Posterior vena cava (tissue), 2 donors: ENCODE measurements around the gene ADCY10. TPM values are rescaled to one million over a fixed set of nuclear protein-coding genes. Genes with fewer than 3 reads are reported as not detected.
"Not testable (repeated sequence)": the region's sequence is repeated elsewhere in the genome, so short reads cannot be mapped to it uniquely, and the experiment has no call there.

ENCODE experiments used
- DNase-seq: peaks from one replicate; pipeline ENCODE4 v3.0.0-alpha.2; 2020; ENCODE audit warnings: low spot score
- intact Hi-C, 2 donors: fragments of 100-400 bp; cut with DNase I; formaldehyde crosslinking; loops; one replicate each; pipeline versions ENCODE4 v1.14.1 to v1.14.2; 2022 to 2023
- total RNA-seq, 2 donors: library from RNA; stranded (reverse); fragmentation: NEBNext Ultra II Directional; extraction: Animal tissue kit (Norgen Biotek cat#: 25700); gene quantifications; one replicate each; pipeline ENCODE4 v1.2.1, GENCODE V29; 2021
- donor health status: DM: yes; HTN: yes; CAD: no.
- donor health status: DM: yes; HTN: yes; CAD: no.

Gene ADCY10
- total RNA-seq, 2 donors from 2014 or later: 0.28 to 0.38 TPM

DNA sequence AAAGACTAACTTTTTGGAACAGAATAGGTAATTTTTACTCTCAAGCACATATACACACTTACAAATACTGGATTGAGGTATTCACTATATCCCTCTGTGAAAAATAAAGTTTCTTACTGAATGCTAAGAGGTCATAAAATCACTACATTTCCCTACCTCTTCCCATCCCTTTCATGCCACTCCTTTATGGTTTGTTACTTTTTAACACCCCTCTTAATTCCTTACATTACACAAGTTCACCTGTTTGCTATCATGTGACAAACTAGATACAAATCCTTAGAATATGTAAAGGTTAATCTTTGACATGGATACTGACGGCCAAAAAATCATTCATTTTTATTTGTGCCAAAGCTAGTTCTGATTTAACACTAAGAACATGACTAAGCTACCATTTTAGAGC lies 15.8 kb upstream of the ADCY10 start:
- DNase-seq: no peak
- intact Hi-C loops: loop anchor here in 1 of 2 donors (5.0 kb wide), 1 partner anchor 82 kb away; no protein-coding TSS in a partner anchor

DNA sequence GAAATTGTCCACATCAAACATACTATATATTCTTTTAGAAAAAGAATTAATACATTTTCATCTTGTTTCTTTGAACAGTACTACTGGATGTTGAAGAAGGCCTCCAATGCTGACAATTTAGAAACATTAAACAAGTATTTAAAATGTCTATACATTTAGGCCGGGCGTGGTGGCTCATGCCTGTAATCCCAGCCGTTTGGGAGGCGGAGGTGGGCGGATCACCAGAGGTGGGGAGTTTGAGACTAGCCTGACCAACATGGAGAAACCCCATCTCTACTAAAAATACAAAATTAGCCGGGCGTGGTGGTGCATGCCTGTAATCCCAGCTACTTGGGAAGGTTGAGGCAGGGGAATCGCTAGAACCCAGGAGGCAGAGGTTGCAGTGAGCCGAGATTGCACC lies 15.0 kb upstream of the ADCY10 start:
- DNase-seq, intact Hi-C loops: not testable (repeated sequence)

DNA sequence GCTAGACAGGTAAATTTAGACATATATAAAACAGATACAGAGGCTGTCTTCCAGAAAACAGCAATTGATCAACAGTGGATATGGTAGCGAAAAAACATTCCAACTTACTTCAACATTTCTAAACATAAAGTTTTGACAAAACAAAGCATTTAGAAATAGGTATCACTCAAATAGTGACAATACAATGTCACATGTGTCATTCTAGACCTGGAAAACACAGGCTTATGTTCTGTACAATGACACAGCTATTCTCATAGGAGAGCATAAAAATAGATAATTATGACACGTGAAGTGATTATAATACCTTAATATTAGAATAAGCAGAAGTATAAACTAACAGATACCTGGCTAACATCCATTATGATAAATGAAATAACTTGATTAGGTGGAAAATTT lies 14.5 kb upstream of the ADCY10 start:
- intact Hi-C loops: no loop called here
- no peak for DNase-seq

DNA sequence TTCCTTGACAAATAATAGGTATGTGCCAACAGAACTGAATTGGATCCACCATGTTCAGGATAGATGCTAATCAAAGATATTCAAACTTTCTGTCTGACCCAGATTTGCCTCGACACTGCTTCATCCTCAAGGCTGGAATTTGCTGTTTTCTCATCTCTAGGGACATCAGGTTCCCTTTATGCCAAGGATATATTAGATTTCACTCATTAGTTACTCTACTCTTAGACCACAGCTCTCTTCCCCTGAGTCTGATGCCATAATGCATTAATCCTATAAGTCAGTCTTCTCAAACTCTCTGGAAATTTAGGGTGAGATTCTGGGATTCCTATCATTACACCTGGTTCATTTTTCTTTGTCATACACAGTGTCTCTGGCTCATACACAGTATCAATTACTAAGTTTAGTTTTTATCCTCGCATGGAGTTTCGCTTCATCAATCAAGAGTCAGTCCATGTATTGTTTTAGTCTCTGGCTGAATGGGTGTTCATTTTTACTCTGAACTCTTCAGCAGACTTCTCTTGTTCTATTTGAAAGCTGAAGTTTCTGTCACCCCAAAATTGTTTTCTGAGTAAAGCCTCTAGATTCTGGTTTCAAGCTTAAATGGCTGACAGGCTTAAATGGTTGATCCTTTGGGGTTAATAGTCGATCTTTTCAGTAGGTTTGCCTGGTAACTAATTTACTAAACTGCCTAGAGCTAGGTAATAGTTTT lies 13.3 kb upstream of the ADCY10 start:
- intact Hi-C loops: loop anchor here in 1 of 2 donors (2.0 kb wide), 1 partner anchor 106 kb away; no protein-coding TSS in a partner anchor
- DNase-seq: no peak

DNA sequence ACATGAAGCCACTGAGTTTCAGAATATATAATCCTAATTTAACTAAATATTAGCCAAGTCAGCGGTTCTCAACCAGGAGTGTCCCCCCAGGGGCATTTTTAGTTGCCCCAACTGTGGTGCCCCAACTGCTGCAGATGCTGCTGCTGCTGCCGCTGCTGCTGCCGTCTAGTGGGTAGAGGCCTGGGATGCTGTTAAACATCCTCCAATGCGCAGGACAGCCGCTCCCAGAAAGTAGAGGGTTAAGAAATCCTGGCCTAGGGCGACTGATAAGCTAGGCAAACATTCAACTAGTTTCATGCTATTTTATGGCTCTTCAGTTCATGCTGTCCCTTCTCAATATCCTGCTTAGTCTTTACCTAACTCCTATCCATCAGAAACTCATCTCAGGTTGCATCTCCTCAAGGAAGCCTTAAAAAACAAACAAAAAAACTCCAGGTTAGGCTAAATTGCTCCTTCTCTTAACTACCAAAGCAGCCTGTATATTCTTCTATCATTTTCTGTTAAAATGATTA lies 12.6 kb upstream of the ADCY10 start:
- intact Hi-C loops: loop anchor here in 1 of 2 donors (2.0 kb wide), 1 partner anchor 106 kb away; no protein-coding TSS in a partner anchor
- no peak for DNase-seq

DNA sequence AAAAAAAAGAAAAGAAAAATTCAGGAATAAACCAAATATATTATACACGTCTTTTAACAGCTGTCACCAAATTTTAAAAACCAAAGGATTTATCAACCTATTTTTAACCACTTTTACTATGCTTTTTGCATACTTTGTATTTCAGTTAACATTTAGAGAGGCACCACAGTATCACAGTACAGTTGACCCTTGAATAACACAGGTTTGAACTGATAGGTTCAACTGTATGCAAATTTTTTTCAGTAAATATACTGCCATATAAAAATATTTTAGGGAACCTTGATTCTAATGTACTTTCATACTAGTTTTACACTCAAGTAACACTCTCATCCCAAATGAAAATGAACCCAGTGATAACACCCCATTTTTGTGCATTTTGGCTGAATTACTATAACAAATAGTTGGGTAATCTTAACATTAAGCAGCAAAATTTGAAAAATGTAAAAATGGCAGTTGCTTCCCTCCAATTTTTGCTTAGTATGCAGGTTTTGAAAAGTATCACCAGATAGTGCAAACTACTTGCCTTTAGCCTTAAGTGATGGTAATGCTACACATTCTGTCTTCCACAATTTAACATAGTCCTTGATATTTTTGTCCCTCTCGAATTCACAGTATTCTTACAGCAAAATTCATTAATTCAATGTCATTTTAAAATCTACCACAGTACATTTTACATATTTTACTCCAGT lies 10.8 kb upstream of the ADCY10 start:
- no peak for DNase-seq
- intact Hi-C loops: no loop called here

DNA sequence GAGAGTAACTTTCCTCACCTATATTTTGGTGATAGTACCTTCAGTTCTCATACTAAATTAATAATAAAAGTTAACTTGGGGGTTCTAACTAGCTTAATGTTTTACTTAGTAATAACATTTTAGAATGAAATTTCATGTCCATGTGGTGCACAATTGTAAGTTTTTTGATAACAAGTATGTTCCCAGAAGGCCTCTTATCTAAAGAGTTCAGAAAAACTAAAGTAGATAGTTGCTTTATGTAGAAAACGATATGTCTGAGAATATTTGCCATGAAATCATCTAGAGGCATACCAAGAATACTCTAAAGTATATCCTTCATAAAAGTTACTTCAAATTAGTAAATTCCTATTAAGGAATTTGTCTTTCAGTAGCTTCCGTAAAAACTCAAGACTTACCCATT lies 10.2 kb upstream of the ADCY10 start:
- intact Hi-C loops: no loop called here
- DNase-seq: no peak

DNA sequence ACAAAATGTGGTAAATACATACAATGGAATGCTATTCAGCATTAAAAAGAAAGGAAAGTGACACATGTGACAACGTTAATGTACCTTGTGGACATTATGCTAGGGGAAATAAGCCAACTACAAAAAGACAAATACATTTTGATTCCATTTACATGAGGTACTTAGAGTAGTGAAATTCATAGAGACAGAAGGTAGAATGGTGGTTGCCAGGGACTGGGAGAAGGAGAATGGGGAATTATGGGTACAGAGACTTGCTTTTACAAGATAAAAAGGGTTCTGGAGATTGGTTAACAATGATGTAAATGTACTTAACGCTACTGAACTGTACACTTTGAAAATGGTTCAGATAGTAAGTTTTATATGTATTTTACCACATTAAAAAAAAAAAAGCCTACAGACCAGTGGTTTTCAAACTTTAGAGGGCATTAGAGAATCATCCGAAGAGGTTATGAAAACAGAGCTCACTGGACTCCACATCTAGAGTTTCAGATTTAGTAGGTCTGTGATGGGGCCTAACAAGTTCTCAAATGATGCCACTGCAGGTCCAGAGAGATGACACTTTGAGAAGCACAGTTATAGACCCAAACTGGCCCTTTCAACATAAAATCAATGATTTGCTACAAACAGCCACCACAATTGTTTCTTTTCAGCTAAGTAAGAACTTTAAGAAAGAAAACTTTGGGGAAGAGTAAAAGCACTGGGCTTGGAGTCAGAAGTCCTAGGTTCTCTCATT lies 9.6 kb upstream of the ADCY10 start:
- intact Hi-C loops: no loop called here
- no peak for DNase-seq

DNA sequence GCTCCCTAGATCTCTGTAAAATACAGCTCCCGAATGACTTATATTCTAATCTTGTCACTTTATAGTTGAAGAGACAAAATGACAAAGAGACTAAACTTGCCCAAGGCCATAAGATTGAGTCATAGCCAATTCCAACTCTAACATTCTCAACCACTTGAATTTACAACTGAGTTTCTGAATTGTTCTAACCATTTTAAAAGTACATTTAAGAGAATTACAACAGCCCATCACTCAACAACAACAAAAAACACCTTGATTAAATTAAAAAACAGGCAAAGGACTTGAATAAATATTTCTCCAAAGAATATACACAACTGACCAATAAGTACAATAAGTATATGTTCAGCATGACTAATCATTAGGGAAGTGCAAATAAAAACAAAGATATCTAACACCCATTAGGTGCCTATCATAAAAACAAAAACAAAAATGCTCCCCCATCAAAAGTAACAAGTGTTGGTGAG lies 8.7 kb upstream of the ADCY10 start:
- intact Hi-C loops: no loop called here
- DNase-seq: no peak

DNA sequence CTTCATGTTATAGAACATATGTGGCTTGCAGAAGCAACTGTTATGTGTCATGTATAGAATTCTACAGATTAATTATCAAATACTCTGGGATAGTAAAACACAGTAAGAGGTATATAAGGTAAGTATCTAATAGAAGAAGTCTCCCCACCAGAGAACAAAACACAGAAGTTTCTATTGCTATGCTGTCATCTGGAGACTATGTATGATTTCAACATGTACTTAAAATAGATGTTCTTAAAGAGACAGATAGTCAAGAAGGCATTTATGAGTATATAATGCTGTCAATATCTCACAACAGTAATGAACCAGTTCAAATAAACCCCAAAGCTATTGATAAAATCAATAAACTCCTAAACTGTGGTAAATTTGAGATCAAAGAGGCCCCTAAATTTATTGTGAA lies 8.1 kb upstream of the ADCY10 start:
- intact Hi-C loops: no loop called here

DNA sequence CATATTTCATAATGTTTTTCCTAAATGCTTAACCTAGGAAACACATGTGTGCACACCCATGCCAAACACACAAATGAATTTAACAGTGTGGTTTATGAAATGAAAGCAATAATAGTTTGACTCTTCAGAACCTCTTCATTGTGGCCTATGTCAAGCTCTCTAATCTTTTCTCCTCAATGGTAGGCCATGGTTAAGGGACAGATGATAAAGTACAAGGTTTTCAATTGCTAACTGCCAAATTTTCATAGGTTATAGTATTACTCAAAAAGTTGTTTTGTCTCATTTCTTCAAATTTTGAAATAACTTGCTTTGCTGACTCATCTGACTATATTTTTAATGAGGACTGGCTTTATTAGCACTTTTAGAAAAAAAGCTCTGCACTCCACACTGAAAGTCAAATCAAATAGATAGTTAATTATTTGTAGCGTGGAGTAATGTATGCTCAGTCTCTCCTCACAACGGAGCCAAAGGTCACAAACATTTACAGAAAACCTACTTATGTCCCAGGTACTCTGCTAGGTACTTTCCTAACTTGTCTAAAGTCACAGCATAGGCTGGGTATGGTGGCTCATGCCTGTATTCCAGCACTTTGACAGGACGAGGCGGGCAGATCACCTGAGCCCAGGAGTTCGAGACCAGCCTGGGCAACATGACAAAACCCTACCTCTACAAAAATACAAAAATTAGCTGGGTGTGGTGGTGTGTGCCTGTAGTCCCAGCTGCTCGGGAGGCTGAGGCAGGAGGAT lies 3.0 kb upstream of the ADCY10 start:
- DNase-seq: no peak
- intact Hi-C loops: no loop called here

More for the DNA sequence above, 8.1 kb upstream of the ADCY10 start:
- DNase-seq: no peak

DNA sequence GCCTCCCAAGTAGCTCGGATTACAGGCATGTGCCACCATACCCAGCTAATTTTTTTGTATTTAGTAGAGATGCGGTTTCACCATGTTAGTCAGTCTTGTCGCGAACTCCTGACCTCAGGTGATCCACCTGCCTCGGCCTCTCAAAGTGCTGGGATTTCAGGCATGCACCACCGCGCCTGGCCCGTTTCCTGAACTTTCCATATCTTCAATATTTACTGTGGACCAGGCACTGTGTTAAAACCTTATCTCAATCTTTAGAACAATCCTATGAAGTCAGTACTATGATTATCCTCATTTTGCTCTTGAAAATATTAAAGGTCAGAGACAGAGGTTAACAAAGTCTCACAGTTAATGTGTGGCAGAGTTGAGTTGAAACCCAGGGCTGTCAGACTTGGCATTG lies 1.6 kb upstream of the ADCY10 start:
- intact Hi-C loops: no loop called here

DNA sequence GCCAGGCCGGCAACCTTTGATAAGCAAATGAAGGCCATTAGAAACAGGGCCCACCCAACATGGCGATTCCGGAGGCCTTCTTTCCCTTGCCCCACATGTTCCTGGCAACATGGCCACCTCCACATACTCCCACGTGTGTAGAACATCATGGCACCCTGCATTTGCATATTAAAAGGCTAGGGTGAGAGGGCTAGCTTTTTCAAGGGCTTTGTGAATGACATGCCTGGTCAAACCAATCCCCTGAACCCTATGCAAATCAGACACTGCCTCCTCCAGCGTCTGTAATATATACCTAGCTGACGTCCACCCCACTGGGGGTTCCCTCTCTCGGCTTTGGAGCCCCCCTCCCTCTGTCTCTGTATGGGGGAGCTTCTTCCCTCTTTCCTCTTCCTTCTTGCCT lies 1.6 kb downstream of the ADCY10 start:
- intact Hi-C loops: no loop called here
- DNase-seq: no peak

More for the DNA sequence above, 1.6 kb upstream of the ADCY10 start:
- DNase-seq: no peak

DNA sequence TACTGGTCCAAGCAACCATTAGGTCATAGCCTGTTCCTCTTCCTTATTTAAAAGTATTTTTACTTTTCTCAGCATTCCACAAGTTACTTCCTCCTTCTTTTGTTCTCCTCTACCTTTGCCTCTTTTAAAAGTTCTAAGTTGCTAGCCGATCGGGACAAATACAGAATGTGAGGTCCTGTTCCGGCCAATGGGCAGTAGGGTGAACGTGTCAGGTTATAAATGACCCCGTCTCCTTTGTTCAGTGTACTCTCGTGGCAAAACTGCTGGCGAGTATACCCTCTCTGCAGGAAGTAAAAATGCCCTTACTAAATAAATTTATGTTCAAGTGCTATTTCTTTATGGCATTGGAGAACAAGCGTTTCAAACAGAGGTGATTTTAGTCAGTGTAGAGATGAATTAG lies 2.5 kb downstream of the ADCY10 start:
- no peak for DNase-seq
- intact Hi-C loops: no loop called here

DNA sequence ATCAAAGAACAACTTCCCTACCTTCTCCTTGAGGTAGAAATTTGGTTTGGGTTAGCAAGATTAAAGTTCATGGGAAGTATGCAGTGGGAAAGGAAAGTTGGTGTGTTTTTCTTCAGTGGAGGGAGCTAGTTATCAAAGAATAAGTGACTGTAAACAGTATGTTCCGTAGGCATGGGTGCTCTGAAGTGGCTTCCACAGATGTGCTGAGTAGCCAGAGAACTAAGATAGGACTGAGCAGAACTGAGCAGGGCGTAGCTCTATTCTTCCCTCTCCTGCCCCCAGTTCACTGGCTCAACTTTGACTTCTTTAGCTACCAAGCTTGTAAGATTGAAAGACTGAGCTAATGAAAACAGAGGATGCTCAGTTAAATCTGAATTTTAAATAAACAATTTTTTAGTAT lies 3.4 kb downstream of the ADCY10 start:
- intact Hi-C loops: no loop called here
- DNase-seq: no peak

DNA sequence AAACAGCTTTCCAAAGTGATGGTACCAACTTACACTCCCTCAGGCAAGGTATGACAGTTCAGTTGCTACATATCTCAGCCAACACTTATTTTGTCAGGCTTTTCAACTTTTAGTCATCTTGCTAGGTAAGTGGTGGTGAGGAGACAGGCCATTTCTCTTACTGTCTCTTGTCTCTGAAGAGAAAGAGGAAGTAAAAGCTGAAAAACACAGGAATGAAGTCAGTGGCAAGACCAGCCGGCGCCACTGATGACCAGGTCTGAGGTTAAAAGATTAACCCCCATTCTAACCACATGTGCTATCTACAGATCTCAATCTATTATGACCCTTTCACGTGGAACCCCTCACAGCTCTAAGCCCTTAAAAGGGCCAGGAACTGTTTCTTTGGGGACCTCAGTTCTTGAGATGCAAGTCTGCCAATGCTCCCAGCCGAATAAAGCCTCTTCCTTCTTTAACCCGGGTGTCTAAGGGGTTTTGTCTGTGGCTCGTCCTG lies 4.2 kb downstream of the ADCY10 start:
- DNase-seq: no peak
- intact Hi-C loops: no loop called here

DNA sequence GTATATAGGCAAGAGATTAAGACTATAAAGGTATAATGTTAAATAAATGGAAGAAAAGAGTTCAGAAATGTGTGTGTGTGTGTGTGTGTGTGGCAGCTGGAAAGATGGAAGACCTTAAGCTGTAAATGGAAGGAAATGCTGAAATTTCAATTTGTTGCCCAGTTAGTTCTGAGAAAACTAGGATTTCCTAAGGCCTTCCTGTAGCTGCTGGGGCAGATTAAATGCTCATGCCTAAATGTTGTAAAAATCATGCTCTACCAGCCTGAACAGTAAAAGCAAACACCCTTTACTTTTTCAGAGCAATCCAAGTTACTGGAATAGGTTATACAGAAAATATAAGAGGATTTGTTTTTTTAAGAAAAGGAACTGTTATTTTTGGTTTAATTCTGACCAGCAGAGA lies 8.3 kb downstream of the ADCY10 start:
- no peak for DNase-seq
- intact Hi-C loops: no loop called here

DNA sequence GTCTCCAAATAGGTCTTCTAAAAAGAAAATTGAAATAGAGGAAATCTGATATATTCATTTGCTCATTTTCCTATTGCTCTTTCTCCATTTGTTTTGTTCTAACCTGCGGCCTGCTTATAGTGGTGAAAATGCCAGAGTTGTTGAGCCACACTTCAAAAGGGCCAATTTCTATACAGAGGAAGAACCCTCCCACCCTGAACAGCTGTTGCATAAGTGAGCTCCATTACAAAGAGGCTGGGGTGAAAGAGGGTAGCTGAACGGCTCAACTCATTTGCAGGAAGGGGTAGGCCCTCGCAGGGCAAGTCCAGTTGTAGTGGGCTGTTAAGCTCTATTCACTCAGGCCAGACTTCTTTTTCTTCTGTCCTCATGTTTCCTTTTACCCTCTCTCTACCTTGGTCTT lies 8.8 kb downstream of the ADCY10 start:
- DNase-seq: no peak
- intact Hi-C loops: no loop called here

DNA sequence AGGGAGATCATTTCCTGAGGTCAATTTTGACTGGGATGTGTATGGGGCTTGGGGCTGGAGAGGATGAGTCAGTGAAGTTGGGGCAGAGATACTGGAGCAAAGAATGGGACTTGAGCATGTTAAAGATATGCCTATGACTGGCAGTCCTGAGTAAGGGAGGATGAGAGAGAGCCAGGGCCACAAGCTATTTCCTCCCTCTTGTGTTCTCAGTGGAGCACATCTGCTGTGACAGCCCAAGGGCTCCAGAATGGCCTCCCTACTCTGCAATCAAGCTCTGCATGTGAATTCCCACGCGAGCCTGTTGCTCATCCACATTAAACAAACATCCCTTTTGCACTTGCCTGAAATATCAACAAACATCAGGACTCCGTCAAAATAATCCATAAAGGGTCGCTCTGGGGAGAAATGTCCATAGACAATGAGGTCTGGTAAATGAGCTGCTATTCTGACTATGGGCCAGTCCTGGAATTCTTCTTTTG lies 9.2 kb downstream of the ADCY10 start:
- intact Hi-C loops: no loop called here

More for the DNA sequence above, 9.2 kb downstream of the ADCY10 start:
- DNase-seq: no peak
